NT2/D1 (cell line): ENCODE measurements around the gene SNAPC5.

ENCODE experiments used
- DNase-seq: peaks from one replicate; pipeline ENCODE4 v3.0.0-alpha.2; 2011; ENCODE audit warnings: low read depth, low spot score
- H3K27me3 ChIP-seq: 2 replicates; pipeline ENCODE4 v1.6.0; 2011; ENCODE audit warnings: mild to moderate bottlenecking; ENCODE audit not compliant: insufficient read length, insufficient read depth
- H3K36me3 ChIP-seq: 2 replicates; pipeline ENCODE4 v1.6.1; 2011; ENCODE audit warnings: mild to moderate bottlenecking, low read length, mixed read lengths; ENCODE audit not compliant: insufficient read depth, insufficient read length
- H3K4me1 ChIP-seq: 2 replicates; pipeline ENCODE4 v1.5.1; 2011; ENCODE audit not compliant: insufficient read depth, insufficient read length
- H3K4me3 ChIP-seq: 2 replicates; pipeline ENCODE4 v1.5.1; 2011; ENCODE audit warnings: low read depth; ENCODE audit not compliant: insufficient read length
- H3K9ac ChIP-seq: 2 replicates; pipeline ENCODE4 v1.6.0; 2011; ENCODE audit warnings: low read depth; ENCODE audit not compliant: insufficient read length
- H3K9me3 ChIP-seq: 2 replicates; pipeline ENCODE4 v1.5.1; 2011; ENCODE audit warnings: mild to moderate bottlenecking, low read length; ENCODE audit not compliant: insufficient read depth
- SUZ12 ChIP-seq: IDR thresholded peaks from 2 replicates; pipeline ENCODE4 v1.6.1; 2011; ENCODE audit not compliant: insufficient read length, insufficient read depth; ENCODE audit errors: extremely low read depth
- YY1 ChIP-seq: IDR thresholded peaks from 2 replicates; pipeline ENCODE4 v1.6.1; 2011; ENCODE audit not compliant: insufficient read length, insufficient read depth
- ZNF274 ChIP-seq: IDR thresholded peaks from 2 replicates; pipeline ENCODE4 v1.6.1; 2011; ENCODE audit warnings: mild to moderate bottlenecking, low read depth, low read length

The SNAPC5 gene, protein sequence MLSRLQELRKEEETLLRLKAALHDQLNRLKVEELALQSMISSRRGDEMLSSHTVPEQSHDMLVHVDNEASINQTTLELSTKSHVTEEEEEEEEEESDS

DNA sequence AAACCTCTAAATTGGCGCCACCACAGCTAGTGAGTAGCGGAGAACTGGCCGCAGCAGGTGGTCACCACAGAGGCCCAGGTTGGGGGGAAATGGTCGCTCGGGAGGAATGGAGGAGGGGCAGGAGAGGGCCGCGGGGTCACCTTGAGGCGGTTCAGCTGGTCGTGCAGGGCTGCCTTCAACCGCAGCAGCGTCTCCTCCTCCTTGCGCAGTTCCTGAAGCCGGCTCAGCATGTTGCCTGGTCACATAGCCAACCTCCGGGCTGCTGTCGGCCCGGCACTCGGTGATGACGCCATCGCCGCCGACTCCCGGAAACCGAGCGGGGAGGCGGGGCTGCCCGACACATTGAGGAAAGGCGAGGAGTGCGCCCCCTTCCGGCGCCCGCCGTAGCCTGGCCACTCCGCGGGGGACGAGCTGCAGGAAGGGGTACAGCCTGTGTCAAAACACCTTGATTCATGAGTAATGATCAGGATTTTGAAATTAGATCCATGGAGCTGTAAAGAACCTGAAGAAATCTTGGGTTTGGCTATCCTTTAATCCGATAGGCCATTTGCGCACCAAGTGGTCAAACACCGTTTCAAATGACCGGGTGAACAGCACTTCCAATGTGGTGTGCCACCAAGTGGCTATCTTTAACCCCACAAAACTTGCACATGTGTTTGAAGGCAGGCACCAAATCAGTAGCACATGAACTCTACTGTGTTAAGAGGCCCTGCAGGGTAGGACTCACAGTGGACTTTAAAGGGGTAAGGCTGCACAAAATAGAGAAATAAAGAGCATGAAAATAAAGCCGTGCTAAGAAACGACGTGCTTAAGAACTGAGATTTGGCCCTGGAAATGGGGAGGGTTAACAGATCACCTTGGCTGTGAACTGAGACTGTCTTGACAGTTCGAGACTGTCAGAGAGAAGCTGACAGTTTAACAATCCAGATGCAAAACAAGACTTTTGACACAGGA, at the start of gene SNAPC5:
Gene SNAPC5, minus strand, starts transcription at position 261 of the 954 bp plus-strand sequence. Its CDS starts 31 bp downstream, at position 230.
- H3K9ac ChIP-seq: peak within 1 kb of the TSS; percentile 86
- peak within 1 kb of the TSS; percentile 66 for H3K4me3 ChIP-seq
- H3K9me3 ChIP-seq: no peaks in the 10 kb centered on the region
- H3K27me3 ChIP-seq: no peaks in the 10 kb centered on the region
- peaks cover 95% of the 10 kb centered on the region for H3K36me3 ChIP-seq
- peaks cover 5% of the 10 kb centered on the region for H3K4me1 ChIP-seq
- no peak for TF ChIP-seq SUZ12
- TF ChIP-seq ZNF274: no peak
- TF ChIP-seq YY1: no peak
- DNase-seq: peak; percentile 98

DNA sequence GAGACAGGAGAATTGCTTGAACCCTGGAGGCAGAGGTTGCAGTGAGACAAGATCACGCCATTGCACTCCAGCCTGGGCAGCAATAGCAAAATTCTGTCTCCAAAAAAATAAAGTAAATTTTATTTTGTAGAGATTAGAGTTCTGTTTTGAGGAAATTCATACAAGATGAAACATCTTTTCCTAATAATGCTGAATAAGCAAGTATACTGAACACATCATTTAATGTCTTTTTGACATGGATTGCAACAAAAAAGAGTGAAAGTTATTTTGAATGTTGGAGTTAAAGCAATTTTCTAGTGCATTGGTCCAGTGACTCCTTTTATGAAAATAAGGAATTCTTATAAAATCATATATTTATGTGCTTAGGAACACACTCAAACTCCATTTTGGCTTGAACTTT, 47.7 kb upstream of the SNAPC5 start:
- Histone ChIP-seq H3K9ac (no peak overlapping the region), H3K36me3 (peaks cover 84% of the 10 kb centered on the region), H3K4me3 (no peak overlapping the region), H3K9me3 (no peaks in the 10 kb centered on the region), H3K27me3 (no peaks in the 10 kb centered on the region), H3K4me1 (no peaks in the 10 kb centered on the region)
- TF ChIP-seq YY1 (no peak), ZNF274 (no peak), SUZ12 (no peak)
- no peak for DNase-seq

DNA sequence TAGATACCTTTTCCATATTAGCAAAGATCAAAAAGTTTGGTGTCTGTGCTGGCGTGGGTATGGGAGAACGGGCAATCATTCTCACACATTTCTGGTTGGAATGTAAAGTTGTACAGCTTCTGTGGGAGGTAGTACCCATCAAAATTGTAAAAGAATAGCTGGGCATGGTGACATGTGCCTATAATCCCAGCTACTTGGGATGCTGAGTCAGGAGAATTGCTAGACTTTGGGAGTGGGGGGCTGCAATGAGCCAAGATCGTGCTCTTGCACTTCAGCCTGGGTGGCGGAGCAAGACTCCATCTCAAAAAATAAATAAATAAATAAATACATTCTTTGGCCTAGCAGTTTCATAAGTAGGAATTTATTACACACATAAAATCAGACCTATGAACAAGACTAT, 45.3 kb upstream of the SNAPC5 start:
- no peak for DNase-seq
- Histone ChIP-seq H3K27me3 (no peaks in the 10 kb centered on the region), H3K9me3 (no peaks in the 10 kb centered on the region), H3K4me1 (no peaks in the 10 kb centered on the region), H3K36me3 (peaks cover 84% of the 10 kb centered on the region), H3K9ac (no peak overlapping the region), H3K4me3 (no peak overlapping the region)
- TF ChIP-seq YY1 (no peak), ZNF274 (no peak), SUZ12 (no peak)

DNA sequence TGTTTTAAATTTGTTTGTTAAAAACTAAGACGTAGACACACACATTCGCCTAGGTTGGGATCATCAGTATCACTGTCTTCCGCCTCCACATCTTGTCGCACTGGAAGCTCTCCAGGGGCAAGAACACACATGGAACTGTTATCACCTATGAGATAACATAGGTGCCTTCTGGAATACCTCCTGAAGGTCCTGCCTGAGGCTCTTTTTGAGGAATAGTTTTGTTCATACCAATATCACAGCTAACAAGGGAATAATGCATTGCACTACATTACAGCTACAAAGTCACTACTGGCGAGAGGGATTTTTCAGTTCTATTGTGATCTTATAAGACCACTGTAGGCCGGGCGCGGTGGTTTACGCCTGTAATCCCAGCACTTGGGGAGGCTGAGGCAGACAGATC, 37.5 kb upstream of the SNAPC5 start:
- no peaks in the 10 kb centered on the region for H3K9me3 ChIP-seq
- no peak overlapping the region for H3K9ac ChIP-seq
- no peaks in the 10 kb centered on the region for H3K27me3 ChIP-seq
- DNase-seq: no peak
- no peaks in the 10 kb centered on the region for H3K4me1 ChIP-seq
- no peak for TF ChIP-seq YY1
- no peak for TF ChIP-seq ZNF274
- no peak for TF ChIP-seq SUZ12
- peaks cover 92% of the 10 kb centered on the region for H3K36me3 ChIP-seq
- H3K4me3 ChIP-seq: no peak overlapping the region

DNA sequence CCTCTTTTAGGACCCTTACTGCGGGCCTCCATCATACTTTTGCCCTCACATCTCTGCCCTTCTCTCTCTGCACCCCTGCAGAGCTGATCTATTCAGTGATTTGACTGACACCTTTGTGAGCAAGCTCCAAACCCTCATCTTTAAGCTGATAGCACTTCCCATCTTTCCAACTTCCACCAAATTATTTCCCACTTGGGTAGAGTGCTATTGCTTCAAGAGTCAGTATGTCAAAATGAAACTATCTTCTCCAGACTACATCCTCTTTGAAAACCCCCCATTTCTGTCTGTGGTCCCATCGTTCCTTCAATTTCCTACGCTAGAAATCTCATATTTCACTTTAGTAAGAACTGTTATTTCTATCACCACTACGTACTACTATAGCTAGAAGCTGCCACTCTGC, 27.3 kb upstream of the SNAPC5 start:
- no peak overlapping the region for H3K9ac ChIP-seq
- no peak for TF ChIP-seq SUZ12
- no peak for TF ChIP-seq ZNF274
- TF ChIP-seq YY1: no peak
- H3K4me1 ChIP-seq: no peaks in the 10 kb centered on the region
- no peaks in the 10 kb centered on the region for H3K9me3 ChIP-seq
- H3K36me3 ChIP-seq: peaks cover 96% of the 10 kb centered on the region
- DNase-seq: no peak
- H3K27me3 ChIP-seq: no peaks in the 10 kb centered on the region
- no peak overlapping the region for H3K4me3 ChIP-seq

DNA sequence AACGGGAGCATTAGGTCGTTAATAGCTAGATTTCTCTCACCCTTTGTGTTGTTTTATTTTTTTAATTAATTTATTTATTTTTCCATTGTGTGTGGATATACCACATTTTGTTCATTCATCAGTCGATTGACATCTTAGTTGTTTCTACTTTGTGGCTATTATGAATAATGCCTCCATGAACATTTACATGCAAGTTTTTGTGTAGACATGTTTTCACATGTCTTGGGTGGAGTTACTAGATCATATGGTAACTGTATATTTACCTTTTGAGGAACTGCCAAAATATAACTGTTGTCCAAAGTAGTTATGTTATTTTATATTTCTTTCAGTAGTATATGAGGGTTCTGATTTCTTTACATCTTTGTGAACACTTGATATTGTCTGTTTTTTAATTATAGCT, 26.4 kb upstream of the SNAPC5 start:
- Histone ChIP-seq H3K36me3 (peaks cover 95% of the 10 kb centered on the region), H3K27me3 (no peaks in the 10 kb centered on the region), H3K9me3 (no peaks in the 10 kb centered on the region), H3K4me3 (no peak overlapping the region), H3K4me1 (no peaks in the 10 kb centered on the region), H3K9ac (no peak overlapping the region)
- DNase-seq: no peak
- TF ChIP-seq YY1: no peak

DNA sequence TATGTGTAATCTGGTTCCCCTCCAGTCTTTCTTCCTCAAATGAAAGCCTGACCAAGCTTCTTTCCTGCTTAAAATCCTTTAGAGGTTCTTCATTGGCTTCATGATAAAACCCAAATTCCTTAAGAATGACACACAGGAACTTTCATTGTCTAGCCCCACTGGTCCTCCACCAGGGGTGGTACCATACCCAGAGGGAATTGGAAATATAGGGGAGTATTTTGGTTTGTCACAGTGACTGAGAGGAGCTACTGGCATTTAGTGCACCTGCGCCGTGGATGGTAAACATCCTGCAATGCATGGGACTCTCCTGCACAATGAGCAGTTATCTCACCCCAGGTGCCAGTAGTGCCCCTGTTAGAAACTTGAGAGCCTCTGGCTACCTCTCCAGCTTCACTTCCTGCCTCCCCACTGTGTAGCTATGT, 18.4 kb upstream of the SNAPC5 start:
- Histone ChIP-seq H3K36me3 (peaks cover 87% of the 10 kb centered on the region), H3K27me3 (no peaks in the 10 kb centered on the region), H3K9ac (no peak overlapping the region), H3K9me3 (no peaks in the 10 kb centered on the region), H3K4me1 (no peaks in the 10 kb centered on the region), H3K4me3 (no peak overlapping the region)
- TF ChIP-seq ZNF274: no peak
- TF ChIP-seq SUZ12: no peak
- TF ChIP-seq YY1: no peak
- peak; percentile 46 for DNase-seq
